ENCODE results near the gene SH2D4B.

The SH2D4B gene

DNA sequence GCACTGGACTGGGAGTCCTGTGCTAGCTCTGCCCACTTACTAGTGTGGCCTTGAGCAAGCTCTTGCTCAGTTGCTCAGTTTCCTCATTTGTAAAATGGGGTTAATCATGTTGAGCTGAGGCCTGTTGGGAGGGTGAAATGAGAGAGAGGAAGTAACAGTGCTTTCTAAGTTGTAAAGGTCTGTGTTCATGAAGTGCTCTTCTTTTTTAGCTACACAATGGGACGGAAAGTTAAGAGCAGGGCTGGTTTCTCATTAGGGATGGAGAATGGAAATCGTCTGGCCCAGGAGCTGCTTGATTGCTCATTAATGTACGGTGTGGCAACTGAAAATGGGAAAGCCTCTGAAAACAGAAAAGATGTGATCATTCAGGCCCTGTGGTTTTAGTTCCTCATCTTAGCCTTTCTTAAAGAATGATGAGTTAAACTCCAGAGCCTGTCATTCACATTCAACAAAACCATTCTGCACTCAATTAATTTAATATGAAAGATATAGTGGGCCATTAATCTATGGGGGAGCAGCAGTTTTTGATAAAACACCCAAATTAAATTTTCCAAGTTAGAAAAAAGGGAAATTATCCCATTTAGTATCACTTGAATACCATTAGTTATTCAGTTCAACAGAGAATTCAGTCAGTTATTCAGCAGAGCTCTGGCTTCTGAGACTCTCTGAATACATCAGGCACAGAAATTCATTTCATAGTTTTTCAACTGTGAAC is 60.5 kb downstream of the SH2D4B start:
- no peak for DNase-seq

DNA sequence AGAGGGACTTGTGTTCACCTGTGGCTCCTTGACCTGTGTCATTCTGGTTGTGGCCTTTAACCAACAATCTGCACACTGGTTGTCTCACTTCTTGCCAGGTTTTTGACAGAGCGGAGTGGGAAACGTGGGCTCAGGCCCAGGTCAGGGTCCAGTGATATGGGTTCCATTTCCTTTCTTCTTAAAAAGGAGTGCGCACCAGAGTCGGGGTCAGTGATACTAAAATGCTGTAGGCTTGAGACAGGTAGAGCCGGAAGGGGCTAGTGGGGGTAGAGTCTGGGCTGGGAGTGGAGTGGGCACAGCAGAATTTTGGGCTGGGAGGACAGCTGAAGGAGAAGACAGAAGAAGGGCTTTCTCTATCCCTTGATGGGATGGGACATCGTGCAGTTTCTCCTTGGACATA is 61.2 kb downstream of the SH2D4B start:
- DNase-seq, result no peak

DNA sequence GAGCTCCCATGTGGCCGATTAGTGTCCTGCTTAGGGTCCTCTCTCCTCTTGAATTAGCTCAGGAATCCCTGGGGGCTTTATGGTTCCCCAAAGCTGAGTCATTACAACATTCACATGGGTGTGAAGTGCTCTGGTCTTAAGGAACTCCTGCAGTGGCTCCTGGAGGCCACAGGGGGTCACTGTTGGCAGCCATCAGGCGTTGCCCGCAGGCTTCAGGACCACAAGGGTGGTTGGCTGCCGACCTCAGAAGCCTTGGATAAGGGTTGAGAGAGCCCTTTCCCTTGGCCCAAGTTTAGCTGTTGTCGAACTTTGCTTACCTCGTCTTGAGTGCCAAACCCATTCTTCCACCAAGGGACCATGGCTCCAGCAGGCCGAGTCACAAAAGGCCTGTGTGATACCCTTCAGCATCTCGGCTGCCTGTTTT is 61.7 kb downstream of the SH2D4B start:
- no peak for DNase-seq

DNA sequence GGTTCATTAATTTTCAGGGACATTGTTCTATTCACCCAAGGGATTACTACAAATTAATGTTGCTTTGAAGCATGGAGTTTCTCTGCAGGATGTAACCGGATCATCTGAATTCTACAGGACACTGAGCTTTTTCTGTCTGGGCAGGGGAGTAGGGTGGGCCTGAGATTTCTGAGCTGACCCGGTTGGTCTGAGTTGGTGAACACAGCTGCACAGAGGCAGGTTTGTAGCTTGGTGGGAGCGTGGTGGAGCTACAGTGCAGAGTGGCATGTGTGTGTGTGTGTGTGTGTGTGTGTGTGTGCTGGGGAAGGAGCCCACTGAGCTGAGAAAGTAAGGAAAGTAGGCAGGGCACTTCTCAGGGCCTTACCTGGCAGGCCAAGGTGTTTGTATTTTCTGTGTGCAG is 62.6 kb downstream of the SH2D4B start:
- no peak for DNase-seq

DNA sequence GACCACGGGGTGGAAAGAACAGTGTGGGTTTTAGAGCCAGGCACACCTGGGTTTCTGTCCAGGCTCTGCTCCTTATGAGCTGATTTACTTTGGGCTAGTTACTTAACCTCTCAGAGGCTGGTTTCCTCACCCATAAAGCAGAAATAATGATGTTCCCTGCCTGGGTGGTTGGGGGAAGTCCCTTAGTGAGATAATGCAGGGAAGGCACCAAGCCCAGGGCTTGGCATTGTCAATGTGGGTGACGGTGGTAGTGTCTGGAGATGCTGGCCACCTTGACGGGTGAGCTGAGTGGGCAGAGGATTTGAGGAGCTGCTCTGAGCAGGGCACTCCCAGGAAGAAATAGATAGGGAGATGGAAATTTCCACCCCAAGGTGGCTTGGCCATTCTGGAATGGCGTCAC is 65.2 kb downstream of the SH2D4B start:
- DNase-seq, result no peak

DNA sequence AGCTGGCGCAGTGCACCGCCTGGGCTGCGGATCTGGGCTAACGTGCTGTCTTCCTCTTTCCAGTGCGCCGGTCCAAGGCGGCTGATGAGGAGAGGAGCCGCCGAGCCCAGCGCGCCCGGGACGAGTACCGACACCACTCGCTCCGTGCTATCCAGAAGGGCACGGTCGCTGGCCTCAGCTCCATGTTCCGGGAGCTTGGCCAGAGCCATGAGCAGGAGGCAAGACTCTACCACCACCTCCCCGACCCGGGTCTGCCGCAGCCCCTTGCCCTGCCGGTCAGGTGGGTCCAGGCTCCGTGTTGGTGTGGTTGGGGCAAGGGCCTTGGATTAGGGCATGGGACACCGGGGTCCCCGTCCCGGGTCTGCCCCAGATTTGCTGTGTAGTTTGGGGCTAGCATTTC is 65.8 kb downstream of the SH2D4B start:
- no peak for DNase-seq

DNA sequence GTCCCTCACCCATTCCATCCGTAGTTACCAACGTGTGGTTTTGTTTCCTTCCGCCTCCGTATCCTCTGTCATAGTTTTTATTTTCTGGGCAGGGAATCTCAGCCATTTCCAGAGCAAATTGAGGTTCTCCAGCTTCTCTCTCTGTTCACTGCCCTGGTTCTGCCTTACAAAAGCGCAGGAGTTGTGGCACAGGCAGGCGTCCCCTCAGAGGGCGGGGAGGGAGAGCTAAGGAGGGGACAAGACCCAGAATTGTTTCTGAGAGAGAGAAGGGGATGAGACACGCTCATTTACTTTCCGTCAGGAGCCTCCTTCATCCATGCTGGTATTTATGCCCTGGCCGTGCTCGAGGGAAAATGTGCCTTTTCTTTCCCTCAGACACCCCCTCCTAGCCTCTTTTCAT is 71.0 kb downstream of the SH2D4B start:
- no peak for DNase-seq

DNA sequence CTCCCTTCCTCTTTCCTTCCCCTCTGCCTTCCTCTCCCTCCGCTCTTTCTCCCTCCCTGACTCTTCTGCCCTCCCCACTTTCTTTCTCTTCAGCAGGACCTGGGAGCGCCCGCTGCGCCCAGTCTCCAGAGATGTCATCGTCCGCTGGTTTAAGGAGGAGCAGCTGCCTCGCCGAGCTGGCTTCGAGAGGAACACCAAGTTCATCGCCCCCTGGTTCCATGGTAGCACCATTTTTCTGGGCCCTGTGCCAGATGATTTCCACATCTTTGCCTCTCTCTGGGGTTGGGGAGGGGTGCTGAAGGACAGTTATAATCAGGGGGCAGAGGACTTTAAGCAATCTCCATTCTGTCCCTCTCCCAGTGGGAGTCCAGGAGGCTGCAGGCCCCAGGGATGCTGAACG is 71.6 kb downstream of the SH2D4B start:
- DNase-seq, result no peak

DNA sequence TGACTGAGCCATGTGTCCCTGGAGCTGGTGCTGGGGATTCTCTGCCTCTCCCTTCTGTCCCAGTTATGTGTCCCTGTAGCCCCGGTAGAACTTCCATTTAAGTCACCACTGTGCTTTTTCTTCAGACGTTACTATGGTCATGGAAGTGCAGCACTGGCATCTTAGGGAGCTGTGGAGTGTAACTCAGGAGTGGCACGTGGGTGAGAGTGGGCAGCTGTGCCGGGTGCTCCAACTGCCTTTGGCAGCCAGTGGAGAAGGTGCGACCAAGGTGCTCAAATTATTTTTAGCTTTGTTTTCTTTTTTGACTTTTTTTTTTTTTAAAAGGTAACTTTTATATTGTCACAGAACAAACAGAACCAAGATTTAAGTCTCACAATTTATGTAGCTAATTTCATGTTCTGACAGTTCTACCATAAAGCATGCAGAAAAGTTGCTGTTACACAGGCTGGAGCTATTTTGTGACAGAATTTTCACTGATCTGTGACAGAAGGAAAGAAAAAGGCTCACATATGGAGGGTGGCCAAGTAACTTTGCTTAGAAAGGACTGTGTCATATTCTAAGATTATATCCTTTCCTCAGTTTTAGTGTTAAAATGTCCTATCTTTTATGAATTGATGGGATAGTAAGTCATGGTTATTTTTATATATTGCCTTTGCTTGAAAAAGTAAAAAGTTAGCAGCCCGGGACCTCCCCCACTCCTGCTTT is 73.9 kb downstream of the SH2D4B start:
- no peak for DNase-seq

DNA sequence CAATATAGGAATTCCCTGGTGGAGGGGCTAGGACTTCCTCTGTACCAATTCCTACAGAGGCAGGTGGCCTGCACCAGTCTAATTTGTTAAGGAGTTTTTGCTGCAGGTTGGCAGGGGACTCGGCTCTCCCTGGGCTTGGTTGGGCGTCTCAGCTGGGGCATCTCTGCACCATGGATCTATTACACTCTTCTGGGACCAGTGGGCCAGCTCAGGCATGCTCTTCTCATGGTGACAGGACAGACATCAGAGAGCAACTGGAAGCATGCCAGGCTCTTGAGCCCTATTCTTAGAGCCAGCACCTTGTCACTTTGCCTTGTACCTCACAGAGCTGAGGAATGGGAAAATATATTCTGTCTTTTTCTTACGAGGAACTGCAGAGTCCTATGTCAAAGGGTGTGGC is 74.6 kb downstream of the SH2D4B start:
- DNase-seq, result no peak

DNA sequence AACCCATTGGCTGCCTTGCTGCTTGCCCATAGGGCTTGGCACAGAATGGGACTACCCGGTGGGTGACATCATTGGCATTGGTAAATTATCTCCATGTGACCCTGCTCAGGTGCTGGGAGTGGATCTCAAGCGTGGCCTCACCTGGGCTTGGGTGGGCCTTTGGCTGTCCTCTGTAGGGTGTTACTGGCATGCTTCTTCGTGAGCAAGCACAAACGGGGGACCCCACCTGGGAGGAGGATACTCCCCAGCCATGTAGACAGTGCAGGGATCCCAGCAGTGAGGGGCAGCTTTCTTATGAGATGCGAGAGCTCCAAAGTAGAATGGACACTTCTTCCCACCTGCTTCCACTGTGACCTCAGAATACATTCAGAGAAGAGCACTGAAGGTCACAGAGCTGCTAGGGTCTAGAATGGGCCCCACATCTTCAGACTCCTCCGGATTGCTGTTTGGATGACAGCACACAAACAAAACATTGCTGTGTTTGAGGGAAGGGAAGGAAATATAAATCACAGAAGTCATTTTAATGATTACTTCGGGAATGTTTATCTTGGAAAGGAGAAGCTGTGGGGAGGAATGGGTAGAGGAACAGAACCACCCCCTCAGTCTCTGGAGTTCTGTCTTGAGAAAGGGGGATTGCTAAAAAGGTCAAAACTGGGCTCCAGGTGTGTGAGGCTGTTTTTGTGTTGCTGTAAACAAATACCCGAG is 75.9 kb downstream of the SH2D4B start:
- DNase-seq, result no peak

DNA sequence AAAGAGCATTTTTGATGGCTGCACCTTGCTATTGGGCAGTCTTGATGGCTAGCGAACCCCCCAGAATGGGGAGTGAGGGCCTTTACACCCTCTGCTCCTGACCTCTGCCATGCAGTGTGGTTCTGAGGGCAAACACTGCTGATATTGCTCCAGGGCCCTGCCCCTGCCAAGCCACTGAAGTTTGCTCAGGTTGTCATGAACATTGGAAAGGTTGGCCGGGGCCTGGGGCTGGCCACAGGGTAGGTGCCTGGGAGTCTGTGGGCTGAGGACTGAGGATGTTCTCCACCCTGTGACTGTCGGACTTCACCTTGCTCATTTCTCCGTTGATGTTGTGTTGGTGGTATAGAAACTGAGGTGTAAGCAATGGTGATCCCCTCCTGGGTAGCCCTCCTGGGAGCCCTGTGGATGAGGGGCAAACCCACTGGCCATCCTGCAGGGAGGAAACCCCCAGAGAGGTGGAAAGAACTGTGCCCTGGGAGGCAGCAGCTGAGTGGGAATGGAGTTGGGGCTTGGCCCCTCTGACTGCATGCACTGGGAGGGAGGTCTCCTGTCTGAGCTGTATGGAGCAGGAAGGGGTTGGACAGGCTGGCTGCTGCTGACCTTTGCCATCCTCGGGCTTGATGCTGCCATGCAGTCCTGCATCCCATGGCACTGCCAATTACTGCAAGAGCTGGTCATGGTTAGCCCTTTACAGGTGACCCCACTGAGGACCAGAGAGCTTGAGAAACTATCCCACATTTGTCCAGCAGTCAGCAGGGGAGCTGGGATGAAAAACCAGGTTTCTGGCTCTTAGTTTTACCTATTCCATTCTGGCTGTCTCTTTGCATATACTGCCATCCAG is 77.1 kb downstream of the SH2D4B start:
- no peak for DNase-seq

DNA sequence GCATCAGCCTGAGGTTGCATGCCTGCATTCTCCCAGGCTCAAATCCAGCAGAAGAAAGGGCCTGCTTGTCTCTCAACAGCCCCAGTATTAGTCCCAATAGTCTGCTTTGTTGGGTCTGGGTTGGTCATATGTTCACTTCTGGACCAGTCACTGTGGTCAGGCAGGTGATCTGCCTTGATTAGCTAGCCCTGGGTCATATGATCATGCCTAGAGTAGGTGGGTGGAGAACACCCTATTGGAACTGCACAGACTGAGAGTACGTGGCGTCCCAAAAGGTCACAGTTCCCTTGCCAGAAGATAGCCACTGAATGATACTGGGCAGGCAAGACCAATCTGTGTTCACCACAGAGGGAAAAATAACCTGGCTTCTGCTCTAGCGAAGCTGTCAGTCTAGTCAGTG is 80.1 kb downstream of the SH2D4B start:
- DNase-seq, result no peak

DNA sequence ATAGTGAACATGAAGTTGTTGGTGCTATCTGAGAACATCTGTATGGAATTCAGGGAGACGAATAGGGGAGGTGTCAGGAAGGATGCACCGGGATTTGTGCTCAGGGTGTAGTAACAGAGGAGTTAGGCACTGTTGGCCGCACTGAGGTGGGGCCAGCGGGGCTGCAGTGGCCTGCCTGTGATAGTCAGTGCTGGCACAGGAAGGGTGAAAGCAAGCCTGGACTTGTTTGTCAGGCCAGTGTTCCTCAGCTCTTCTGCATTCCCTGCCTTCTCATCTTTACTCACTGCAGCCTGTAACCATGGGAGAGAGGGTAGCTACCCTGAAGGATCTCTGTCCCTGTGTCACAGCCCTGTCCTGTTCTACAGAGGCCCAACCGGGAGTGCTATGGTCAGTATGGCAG is 81.3 kb downstream of the SH2D4B start:
- DNase-seq, result no peak

DNA sequence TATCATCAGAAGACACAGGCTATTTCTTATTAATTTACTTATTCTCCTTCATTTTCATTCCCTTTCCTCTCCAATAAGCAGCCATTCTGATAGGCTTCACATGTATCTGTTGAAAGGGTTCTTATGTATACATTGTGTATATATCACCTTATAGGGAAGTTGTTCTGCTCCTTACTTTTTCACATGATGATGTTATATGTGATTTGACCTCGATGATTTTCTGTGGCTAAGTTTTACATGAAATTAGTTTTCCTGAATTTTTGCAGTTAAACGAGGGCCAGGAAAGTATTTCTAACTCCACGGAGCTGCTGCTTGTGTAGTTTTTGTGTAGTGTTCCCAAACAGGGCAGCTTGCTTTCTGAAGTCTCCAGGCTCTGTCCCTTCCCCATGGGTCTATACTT is 84.5 kb downstream of the SH2D4B start:
- no peak for DNase-seq

DNA sequence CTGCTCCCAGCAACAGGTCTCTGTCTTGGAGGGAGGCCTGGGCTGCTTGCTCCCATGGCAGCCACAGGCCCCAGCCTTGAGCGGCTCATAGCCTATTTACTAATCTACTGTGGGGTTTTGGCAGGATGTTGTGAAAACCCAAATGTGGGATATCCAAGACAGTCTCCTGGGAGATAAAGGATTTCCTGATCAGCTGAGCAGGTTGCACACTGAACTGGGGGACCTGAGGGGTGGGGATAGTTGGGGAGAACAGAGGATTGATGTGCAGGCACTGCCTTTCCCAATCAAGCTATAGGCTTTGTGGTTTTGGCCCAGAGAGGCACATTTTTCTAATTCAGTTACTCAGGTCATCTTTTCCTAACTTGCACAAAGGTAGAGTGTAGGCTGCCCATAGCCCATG is 92.6 kb downstream of the SH2D4B start:
- DNase-seq, result no peak

DNA sequence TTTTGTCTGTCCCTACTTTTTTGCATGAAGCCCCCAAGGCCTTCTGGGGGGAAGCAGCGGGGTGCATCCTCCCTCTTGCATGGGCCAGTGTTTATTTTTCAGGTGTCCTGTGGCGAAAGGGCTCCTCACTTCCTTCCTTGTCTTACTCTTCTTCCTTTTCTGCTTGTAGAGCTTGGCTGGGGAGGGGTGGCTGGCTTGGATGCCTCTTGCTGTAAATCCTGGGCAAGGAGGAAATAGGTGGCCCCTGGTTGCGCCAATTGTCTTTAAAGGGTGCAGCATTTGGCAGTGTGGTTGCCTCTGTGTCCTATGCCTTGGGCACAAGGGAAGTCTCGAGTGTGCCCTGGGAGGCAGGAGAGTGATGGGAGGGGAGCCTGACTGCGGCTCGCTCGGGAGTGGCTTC is 95.0 kb downstream of the SH2D4B start:
- DNase-seq, result no peak

DNA sequence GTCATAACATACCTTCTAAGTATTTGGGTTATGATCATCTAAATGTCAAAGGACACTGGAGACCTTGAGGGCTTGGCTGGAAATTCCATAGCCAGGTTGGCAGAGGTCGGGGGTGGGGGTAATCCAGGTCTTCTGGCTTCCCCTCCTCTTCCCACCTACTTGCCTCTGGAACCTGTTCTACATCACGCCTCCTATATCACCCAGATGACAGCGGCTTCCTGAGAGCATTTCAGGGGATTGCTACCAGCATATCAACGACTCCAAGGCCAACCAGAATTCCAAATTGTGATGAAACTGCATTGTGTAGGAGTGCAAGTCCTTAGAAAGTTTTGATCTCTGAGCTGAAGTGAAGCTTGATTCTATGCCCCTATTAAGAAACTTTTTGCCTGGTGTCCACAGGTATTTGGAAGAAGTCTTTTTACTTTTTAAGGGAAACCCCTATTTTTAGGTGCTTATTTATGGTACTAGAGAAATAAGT is 95.7 kb downstream of the SH2D4B start:
- no peak for DNase-seq

DNA sequence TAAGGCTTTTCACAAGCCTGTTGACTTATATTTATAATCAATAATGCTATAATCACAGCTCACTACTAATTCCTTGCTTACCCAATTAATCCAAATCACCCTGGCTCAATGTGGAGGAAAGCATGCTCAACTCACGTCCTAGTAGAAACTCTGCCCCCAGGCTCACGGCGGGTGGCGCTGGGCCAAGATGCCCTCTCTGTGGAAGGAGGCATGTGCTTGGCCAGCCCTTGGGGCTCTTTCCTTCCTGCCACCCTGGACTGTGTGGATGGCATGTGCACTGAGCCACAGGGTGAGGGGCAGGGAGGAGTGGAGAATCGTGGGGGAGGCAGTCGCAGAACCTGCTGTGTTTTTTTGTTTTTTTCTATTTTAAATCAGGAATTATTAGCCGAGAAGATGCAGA is 96.2 kb downstream of the SH2D4B start:
- DNase-seq, result no peak

DNA sequence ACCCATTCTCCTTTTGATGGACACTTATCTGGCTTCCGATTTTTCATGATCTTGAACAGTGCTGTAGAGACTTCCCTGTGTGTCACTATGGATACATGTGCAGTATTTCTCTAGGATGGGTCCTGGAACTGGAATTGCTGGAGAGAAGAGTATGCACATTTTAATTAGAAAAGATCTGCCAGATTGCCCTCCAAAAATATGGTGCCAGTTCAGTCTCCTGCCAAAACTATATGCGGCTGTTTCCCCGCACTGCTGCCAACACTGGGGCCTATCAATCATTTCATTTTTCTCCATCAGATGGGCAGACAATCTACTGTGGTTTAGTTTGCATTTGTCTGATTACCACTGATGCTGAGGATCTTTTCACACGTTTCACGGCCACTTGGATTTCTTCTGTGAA is 105.0 kb downstream of the SH2D4B start:
- DNase-seq, result no peak

DNA sequence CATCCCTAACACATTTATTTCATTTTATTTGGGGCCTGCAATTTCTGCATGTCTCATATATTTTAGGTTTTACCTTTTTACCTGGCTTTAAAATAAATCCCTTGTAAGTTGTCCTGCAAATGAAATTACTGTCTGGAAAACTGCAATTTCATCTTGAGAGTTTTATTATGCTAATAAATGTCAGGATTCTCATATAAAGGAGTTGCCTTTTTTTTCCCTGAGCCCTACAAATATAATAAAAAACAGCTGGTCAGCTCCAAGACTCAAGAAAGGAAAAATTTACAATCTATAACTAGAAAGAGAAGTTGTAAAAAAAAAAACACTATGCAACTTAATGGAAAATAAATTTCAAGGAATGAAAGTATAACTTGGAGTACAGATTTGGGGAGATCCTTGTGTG is 108.7 kb downstream of the SH2D4B start:
- no peak for DNase-seq

DNA sequence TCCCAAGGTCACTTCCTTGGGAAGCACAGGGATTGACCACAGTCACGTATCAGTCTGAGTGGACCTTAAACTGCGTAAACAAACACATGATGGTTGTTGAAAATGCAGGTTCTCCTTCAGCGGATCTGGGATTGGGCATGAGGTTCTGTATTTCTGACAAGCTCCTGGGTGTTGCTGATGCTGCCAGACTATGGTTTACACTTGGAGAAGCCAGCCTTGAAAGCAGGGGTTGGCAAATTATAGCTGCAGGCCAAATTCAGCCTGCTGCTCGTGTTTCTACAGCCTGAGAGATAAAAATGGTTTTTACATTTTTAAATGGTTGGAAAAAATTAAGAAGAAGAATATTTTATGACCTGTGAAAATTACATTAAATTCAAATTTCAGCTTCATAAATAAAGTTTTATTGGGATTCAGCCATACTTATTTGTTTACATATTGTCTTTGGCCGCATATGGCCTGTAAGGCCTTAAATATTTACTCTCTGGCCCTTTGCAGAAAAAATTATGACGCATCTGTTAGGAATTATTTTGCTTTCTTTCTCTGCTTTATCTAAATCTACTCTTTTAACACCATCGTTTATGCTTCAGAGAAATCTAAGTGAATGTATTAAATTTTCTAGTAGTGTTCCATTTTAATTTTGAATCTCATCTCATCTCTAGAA is 109.6 kb downstream of the SH2D4B start:
- DNase-seq, result no peak

DNA sequence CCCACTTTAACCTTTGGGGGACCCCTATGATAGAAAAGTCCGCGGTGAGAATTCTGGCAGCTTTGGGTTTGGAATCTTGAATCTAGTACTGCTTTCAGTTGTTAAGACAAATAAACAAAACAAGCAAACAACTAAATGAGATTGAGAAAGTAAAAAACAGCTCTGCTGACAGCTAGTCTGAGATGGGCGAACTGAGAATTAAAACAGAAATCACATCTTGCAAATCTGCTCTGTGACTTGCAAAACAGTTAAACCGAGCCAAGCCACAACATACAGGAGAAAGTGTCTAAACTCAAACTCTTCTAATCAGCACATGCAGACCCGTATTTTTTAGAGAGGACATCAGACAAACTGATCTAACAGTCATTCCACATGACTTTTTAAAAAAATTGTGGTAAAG is 110.4 kb downstream of the SH2D4B start:
- DNase-seq, result no peak
